OCI-LY1 (cell line): ENCODE results near the gene KLHDC7B.

Experiments used
- H2AFZ ChIP-seq: fragments of 200-600 bp; sonication (generic), shearing (Covaris generic); 2 replicates; pipeline ENCODE4 v1.6.0; 2014; ENCODE audit warnings: antibody characterized with exemption, mild to moderate bottlenecking, low read length
- H3F3A ChIP-seq: fragments of 200-600 bp; sonication (generic), shearing (Covaris generic); 2 replicates; pipeline ENCODE4 v1.6.0; 2014; ENCODE audit warnings: mild to moderate bottlenecking, antibody characterized with exemption, low read length, moderate library complexity; ENCODE audit not compliant: insufficient read depth
- H3K27ac ChIP-seq: fragments of 200-600 bp; sonication (generic); 2 replicates; pipeline ENCODE4 v1.5.1; 2014; ENCODE audit warnings: low read length, mixed run types, mild to moderate bottlenecking, low read depth; ENCODE audit not compliant: poor library complexity, severe bottlenecking
- H3K27me3 ChIP-seq: fragments of 200-600 bp; sonication (generic); 2 replicates; pipeline ENCODE4 v1.6.0; 2014; ENCODE audit warnings: antibody characterized with exemption, mild to moderate bottlenecking, low read length, moderate library complexity; ENCODE audit not compliant: insufficient read depth
- H3K36me3 ChIP-seq: fragments of 200-600 bp; sonication (generic); 2 replicates; pipeline ENCODE4 v1.6.1; 2014; ENCODE audit warnings: mild to moderate bottlenecking, antibody characterized with exemption, low read length, moderate library complexity, mixed read lengths; ENCODE audit not compliant: insufficient read depth
- H3K4me1 ChIP-seq: fragments of 200-600 bp; sonication (generic); 2 replicates; pipeline ENCODE4 v1.5.1; 2014; ENCODE audit warnings: mild to moderate bottlenecking, low read length, moderate library complexity; ENCODE audit not compliant: insufficient read depth, severe bottlenecking
- H3K4me2 ChIP-seq: fragments of 200-600 bp; sonication (generic), shearing (Covaris generic); 2 replicates; pipeline ENCODE4 v1.6.1; 2014; ENCODE audit warnings: low read length
- H3K4me3 ChIP-seq: fragments of 200-600 bp; sonication (generic); 2 replicates; pipeline ENCODE4 v1.5.1; 2014; ENCODE audit warnings: low read length, low read depth, mild to moderate bottlenecking, mixed read lengths; ENCODE audit not compliant: poor library complexity, severe bottlenecking
- H3K79me2 ChIP-seq: fragments of 200-600 bp; shearing (Covaris generic); 2 replicates; pipeline ENCODE4 v1.6.1; 2016; ENCODE audit warnings: mixed run types, low read length, mixed read lengths; ENCODE audit not compliant: insufficient read depth
- H3K9ac ChIP-seq: fragments of 200-600 bp; sonication (generic), shearing (Covaris generic); 2 replicates; pipeline ENCODE4 v1.6.1; 2014; ENCODE audit warnings: mild to moderate bottlenecking, low read length, mixed read lengths
- H3K9me2 ChIP-seq: fragments of 200-600 bp; sonication (generic), shearing (Covaris generic); 2 replicates; pipeline ENCODE4 v1.6.1; 2014; ENCODE audit warnings: low read depth, mild to moderate bottlenecking, low read length, mixed read lengths
- H3K9me3 ChIP-seq: fragments of 200-600 bp; shearing (Covaris generic); 2 replicates; pipeline ENCODE4 v1.6.1; 2014; ENCODE audit warnings: low read length, mixed read lengths
- H4K20me1 ChIP-seq: fragments of 200-600 bp; sonication (generic), shearing (Covaris generic); 2 replicates; pipeline ENCODE4 v1.6.0; 2016; ENCODE audit warnings: mild to moderate bottlenecking, low read length; ENCODE audit not compliant: insufficient read depth
- EZH2 ChIP-seq: fragments of 200-600 bp; sonication (generic), shearing (Covaris generic); IDR thresholded peaks from 2 replicates; pipeline ENCODE4 v1.8.0; 2017; ENCODE audit warnings: borderline replicate concordance, mixed run types, mild to moderate bottlenecking, antibody characterized with exemption, low read length, moderate library complexity, mixed read lengths
- TF ChIP-seq, protein P1 (sequence below): fragments of 200-600 bp; sonication (generic), shearing (Covaris generic); IDR thresholded peaks from 2 replicates; pipeline ENCODE4 v1.5.1; 2017; ENCODE audit warnings: mild to moderate bottlenecking, antibody characterized with exemption, low read length, moderate library complexity, mixed read lengths

Gene KLHDC7B

DNA sequence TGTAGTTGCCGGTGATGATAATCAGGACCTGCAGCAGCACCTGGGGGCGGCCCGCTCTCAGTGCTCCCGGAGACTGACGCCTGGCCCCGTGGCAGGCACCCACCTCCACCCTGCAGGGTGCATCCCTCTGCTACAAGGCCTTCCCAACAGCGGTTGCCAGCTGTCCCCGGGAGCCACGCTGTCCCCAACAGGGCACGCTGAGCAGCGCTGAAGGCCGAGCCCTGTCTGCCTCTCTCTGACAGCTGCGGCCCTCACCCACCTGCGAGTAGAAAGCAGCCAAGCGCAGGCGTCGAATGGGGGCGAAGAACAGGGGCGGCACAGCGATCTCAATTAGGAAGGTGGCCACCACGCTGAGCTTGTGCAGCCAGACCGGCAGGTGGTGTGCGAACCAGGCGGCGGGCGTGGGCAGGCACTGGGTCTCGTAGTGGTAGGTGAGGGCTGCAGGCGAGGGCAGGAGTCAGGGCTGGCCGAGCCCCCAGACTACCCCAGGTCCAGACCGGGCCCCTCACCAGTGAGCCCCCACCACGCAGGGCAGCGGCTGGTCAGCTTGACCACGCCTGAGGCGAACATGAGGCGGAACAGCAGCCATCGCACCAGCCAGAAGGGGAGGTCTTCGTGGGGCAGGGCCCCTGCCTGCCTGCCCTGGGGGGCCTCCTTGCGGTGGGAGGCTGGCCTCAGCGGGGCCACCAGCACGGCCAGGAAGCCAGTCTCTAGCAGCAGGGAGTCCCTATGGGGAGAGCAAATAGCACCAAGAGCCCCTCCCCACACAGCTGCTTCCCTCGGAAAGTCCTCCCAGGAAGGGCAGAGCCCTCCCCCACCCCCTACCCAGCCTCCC lies 39.7 kb upstream of the KLHDC7B start:
- H4K20me1 ChIP-seq = no peaks in the 10 kb centered on the region
- H3F3A ChIP-seq = no peaks in the 10 kb centered on the region
- H3K27me3 ChIP-seq = no peaks in the 10 kb centered on the region
- peaks cover 26% of the 10 kb centered on the region for H3K4me1 ChIP-seq
- H3K36me3 ChIP-seq = peaks cover 22% of the 10 kb centered on the region
- no peak overlapping the region for H3K27ac ChIP-seq
- no peak overlapping the region for H2AFZ ChIP-seq
- TF ChIP-seq, protein P1, sequence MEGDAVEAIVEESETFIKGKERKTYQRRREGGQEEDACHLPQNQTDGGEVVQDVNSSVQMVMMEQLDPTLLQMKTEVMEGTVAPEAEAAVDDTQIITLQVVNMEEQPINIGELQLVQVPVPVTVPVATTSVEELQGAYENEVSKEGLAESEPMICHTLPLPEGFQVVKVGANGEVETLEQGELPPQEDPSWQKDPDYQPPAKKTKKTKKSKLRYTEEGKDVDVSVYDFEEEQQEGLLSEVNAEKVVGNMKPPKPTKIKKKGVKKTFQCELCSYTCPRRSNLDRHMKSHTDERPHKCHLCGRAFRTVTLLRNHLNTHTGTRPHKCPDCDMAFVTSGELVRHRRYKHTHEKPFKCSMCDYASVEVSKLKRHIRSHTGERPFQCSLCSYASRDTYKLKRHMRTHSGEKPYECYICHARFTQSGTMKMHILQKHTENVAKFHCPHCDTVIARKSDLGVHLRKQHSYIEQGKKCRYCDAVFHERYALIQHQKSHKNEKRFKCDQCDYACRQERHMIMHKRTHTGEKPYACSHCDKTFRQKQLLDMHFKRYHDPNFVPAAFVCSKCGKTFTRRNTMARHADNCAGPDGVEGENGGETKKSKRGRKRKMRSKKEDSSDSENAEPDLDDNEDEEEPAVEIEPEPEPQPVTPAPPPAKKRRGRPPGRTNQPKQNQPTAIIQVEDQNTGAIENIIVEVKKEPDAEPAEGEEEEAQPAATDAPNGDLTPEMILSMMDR = no peak
- TF ChIP-seq EZH2 = no peak
- peak overlapping the region; percentile 96 for H3K4me3 ChIP-seq
- peaks cover 24% of the 10 kb centered on the region for H3K79me2 ChIP-seq
- no peaks in the 10 kb centered on the region for H3K9me2 ChIP-seq
- no peaks in the 10 kb centered on the region for H3K9me3 ChIP-seq
- H3K9ac ChIP-seq = peak overlapping the region; percentile 94
- H3K4me2 ChIP-seq = peak overlapping the region; percentile 98

DNA sequence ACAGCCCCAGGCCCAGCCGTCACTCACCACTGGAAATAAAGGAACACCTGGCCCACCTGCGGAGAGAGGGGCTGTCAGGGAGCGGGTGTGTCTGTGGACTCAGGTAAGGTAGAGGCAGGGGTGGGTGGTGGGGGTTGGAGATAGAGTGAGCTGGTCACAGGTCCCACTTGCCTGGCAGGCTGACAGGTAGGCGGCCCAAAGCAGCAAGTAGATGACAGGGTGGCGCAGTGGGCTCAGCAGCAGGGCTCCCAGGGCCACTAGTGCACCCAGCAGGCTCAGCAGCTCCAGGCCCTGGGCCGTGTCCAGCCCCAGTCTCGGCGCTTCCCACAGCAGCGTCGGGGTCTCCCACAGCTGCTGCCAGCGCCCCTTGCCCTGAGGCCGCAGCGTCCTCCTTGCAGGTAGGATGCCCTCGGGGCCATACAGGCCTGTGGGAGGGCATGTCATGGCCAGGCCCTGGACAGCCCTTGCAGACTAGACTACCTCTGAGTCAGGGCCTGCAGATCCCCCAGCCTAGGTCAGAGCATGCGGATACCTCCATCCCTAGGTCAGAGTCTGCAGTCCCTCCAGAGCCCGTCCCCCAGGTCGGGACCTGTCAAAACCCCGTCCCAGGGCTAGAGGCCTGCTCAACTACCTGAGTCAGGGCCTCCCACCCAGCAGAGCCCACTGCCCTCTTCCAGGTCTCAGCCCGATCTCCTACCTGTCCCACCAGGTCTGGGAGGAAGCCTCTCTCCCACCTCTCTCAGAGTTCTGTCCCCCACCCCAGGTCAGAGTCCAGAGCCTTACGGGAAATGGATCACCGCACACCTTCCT lies 38.9 kb upstream of the KLHDC7B start:
- H3K9ac ChIP-seq = peak overlapping the region; percentile 94
- TF ChIP-seq, protein P1 = no peak
- H3F3A ChIP-seq = no peaks in the 10 kb centered on the region
- H3K4me2 ChIP-seq = peak overlapping the region; percentile 98
- no peaks in the 10 kb centered on the region for H3K27me3 ChIP-seq
- H3K9me2 ChIP-seq = no peaks in the 10 kb centered on the region
- H4K20me1 ChIP-seq = no peaks in the 10 kb centered on the region
- H3K4me1 ChIP-seq = peaks cover 26% of the 10 kb centered on the region
- peak overlapping the region; percentile 52 for H3K27ac ChIP-seq
- H3K36me3 ChIP-seq = peaks cover 25% of the 10 kb centered on the region
- no peaks in the 10 kb centered on the region for H3K9me3 ChIP-seq
- H3K4me3 ChIP-seq = peak overlapping the region; percentile 96
- peaks cover 24% of the 10 kb centered on the region for H3K79me2 ChIP-seq
- H2AFZ ChIP-seq = no peak overlapping the region

DNA sequence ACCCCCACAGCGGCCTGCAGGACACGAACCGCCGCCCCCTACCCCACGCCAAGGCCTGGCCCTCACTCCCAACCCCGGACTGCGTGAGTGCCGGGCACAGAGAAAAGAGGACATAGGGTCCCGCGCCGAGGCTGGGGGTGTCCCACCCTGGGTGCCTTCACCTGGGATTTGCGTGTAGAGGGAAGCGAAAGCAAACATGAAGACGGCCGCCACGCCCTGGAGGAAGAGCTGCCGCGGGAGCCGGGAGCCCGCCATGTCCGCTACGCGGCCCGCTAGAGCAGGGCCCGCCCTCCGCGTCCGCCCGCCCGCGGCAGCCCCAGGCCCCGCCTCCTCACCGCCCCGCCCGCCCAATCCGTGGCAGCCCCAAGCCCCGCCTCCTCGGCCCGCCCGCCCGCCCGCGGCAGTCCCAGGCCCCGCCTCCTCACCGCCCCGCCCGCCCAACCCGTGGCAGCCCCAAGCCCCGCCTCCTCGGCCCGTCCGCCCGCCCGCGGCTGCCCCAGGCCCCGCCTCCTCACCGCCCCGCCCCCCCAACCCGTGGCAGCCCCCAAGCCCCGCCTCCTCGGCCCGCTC lies 38.2 kb upstream of the KLHDC7B start, which contains the start of gene LMF2:
Gene LMF2 (minus strand): TSS at position 282 of the 570 bp plus-strand sequence. CDS start 27 bp downstream, at position 255.
- Histone ChIP-seq H3K4me1 (peaks cover 26% of the 10 kb centered on the region), H3K4me3 (peak within 1 kb of the TSS; percentile 96), H3K9me2 (no peaks in the 10 kb centered on the region), H3F3A (no peaks in the 10 kb centered on the region), H3K9me3 (no peaks in the 10 kb centered on the region), H3K79me2 (peaks cover 31% of the 10 kb centered on the region), H2AFZ (no peak within 1 kb of the TSS), H3K27me3 (no peaks in the 10 kb centered on the region), H3K9ac (peak within 1 kb of the TSS; percentile 94), H4K20me1 (no peaks in the 10 kb centered on the region), H3K4me2 (peak within 1 kb of the TSS; percentile 98), H3K27ac (peak within 1 kb of the TSS; percentile 90), H3K36me3 (peaks cover 28% of the 10 kb centered on the region)
- TF ChIP-seq, protein P1 = no peak
- TF ChIP-seq EZH2 = no peak
